K562 (cell line): Measurements from ENCODE around the gene CAPRIN2. TPM values are rescaled to one million over a fixed set of nuclear protein-coding genes. Genes with fewer than 3 reads are reported as not detected.

ENCODE experiments used
- ATAC-seq: fragments of 200-7000 bp; cut with Tn5 transposase; 3 replicates; pipeline ENCODE4 v1.9.1; 2020; ENCODE audit warnings: moderate library complexity
- BruUV-seq: library from RNA; stranded (reverse); fragments of 400-500 nt; replicated peaks from 2 replicates; lab custom pipeline; 2021; lab: Mats Ljungman, UMichigan
- CTCF ChIA-PET: fragments of 300-600 bp; formaldehyde crosslinking; extraction: SDS; loops from one replicate; lab custom pipeline; 2021; ENCODE audit warnings: low intra/inter-chr PET ratio; lab: Yijun Ruan, JAX
- POLR2A ChIA-PET: fragments of 300-600, 350-650 bp; sonication (Branson Sonifier 250); formaldehyde crosslinking; extraction: SDS; loops from one replicate; lab custom pipeline; 2021; ENCODE audit warnings: antibody characterized with exemption, inconsistent platforms; lab: Yijun Ruan, JAX
- DNase-seq, 4 experiments: peaks; one replicate each; pipeline versions ENCODE4 v3.0.0 to v3.0.0-alpha.2; 2011 to 2018; ENCODE audit warnings: low spot score in 3 of 4, mixed read lengths in 3 of 4; ENCODE audit errors: extremely low read depth in 1 of 4
- FAIRE-seq: peaks from 2 replicates; lab custom pipeline; 2011; peaks lifted over from hg19 to GRCh38; lab: Jason Lieb, UNC
- H2AFZ ChIP-seq: 2 replicates; pipeline ENCODE4 v1.6.0; 2011; ENCODE audit warnings: low read depth, low read length, control low read depth, inconsistent platforms
- H3K27ac ChIP-seq: fragments of 200-600 bp; 3 replicates; pipeline ENCODE4 v1.8.0; 2011; ENCODE audit warnings: low read depth, mild to moderate bottlenecking, control low read depth, inconsistent platforms, low read length, moderate library complexity, mixed read lengths; ENCODE audit errors: extremely low read depth
- H3K27me3 ChIP-seq, 2 experiments: fragments of 300-600 bp in 1 of 2; 2 replicates in 1 of 2; 3 replicates in 1 of 2; pipeline versions ENCODE4 v1.6.0 to v1.8.0; 2011; ENCODE audit warnings: inconsistent platforms in 2 of 2, low read length in 2 of 2, mild to moderate bottlenecking in 1 of 2, mixed read lengths in 1 of 2, moderate library complexity in 1 of 2; ENCODE audit not compliant: control insufficient read depth in 2 of 2, insufficient read depth in 2 of 2
- H3K36me3 ChIP-seq: fragments of 300-600 bp; 3 replicates; pipeline ENCODE4 v1.8.0; 2011; ENCODE audit warnings: mild to moderate bottlenecking, low read length, inconsistent platforms; ENCODE audit not compliant: control insufficient read depth, insufficient read depth
- H3K4me1 ChIP-seq, 2 experiments: fragments of 200-600 bp in 1 of 2; replicated peaks in 1 of 2; 2 replicates in 1 of 2; 3 replicates in 1 of 2; pipeline versions ENCODE4 v1.5.1 to v1.8.0; 2011; ENCODE audit warnings: inconsistent platforms in 2 of 2, low read length in 2 of 2, mild to moderate bottlenecking in 1 of 2, mixed read lengths in 1 of 2, moderate library complexity in 1 of 2; ENCODE audit not compliant: control insufficient read depth in 2 of 2, insufficient read depth in 2 of 2
- H3K4me2 ChIP-seq: 2 replicates; pipeline ENCODE4 v1.6.1; 2011; ENCODE audit warnings: low read length, control low read depth, inconsistent platforms, mixed read lengths; ENCODE audit not compliant: insufficient read depth
- H3K4me3 ChIP-seq: fragments of 200-600 bp; sonication (generic), shearing (Covaris generic); 2 replicates; pipeline ENCODE4 v1.5.1; 2016; ENCODE audit warnings: control low read depth, inconsistent platforms
- H3K79me2 ChIP-seq: fragments of 200-600 bp; 3 replicates; pipeline ENCODE4 v1.8.0; 2011; ENCODE audit warnings: low read length, inconsistent platforms; ENCODE audit not compliant: control insufficient read depth, insufficient read depth
- H3K9ac ChIP-seq, 2 experiments: 2 replicates each; pipeline versions ENCODE4 v1.6.0 to v1.6.1; 2011; ENCODE audit warnings: low read depth in 2 of 2, low read length in 2 of 2, control low read depth in 1 of 2, inconsistent platforms in 1 of 2, mild to moderate bottlenecking in 1 of 2, mixed read lengths in 1 of 2; ENCODE audit not compliant: insufficient read depth in 1 of 2
- H3K9me1 ChIP-seq: one replicate; pipeline ENCODE4 v1.6.0; 2011; ENCODE audit warnings: inconsistent platforms, mild to moderate bottlenecking, low read length, moderate library complexity; ENCODE audit not compliant: control insufficient read depth, insufficient read depth
- H3K9me3 ChIP-seq: replicated peaks from 2 replicates; pipeline ENCODE4 v1.5.1; 2011; ENCODE audit warnings: low read depth, low read length, inconsistent platforms; ENCODE audit not compliant: control insufficient read depth, insufficient read depth
- H4K20me1 ChIP-seq: replicated peaks from 2 replicates; pipeline ENCODE4 v1.6.1; 2011; ENCODE audit warnings: low read length, inconsistent platforms, mixed read lengths; ENCODE audit not compliant: control insufficient read depth, insufficient read depth
- CBX2 ChIP-seq: fragments of 200-600 bp; sonication (generic); IDR thresholded peaks from one replicate; pipeline ENCODE4 v1.6.1; 2012; ENCODE audit warnings: mild to moderate bottlenecking, low read length, inconsistent platforms; ENCODE audit not compliant: insufficient read depth, poor library complexity, severe bottlenecking
- ELF4 ChIP-seq: fragments of 450-650 bp; formaldehyde crosslinking; IDR thresholded peaks from 2 replicates; pipeline ENCODE4 v1.4.0; 2022; ENCODE audit warnings: missing genetic modification characterization
- ESRRB ChIP-seq: fragments of 250-450 bp; sonication (Bioruptor Pico); IDR thresholded peaks from 2 replicates; pipeline ENCODE4 v1.5.0; 2020; ENCODE audit warnings: mild to moderate bottlenecking, moderate library complexity, borderline replicate concordance
- GTF2E2 ChIP-seq: fragments of 200-800 bp; sonication (Bioruptor generic); IDR thresholded peaks from 2 replicates; pipeline ENCODE4 v1.6.1; 2016; ENCODE audit warnings: missing genetic modification characterization, missing compliant biosample characterization
- IRF2 ChIP-seq: sonication (generic); formaldehyde crosslinking; IDR thresholded peaks from 2 replicates; pipeline ENCODE4 v1.8.1; 2022; ENCODE audit warnings: mild to moderate bottlenecking, missing genetic modification reagents
- MTA3 ChIP-seq: fragments of 450-650 bp; formaldehyde crosslinking; IDR thresholded peaks from 2 replicates; pipeline ENCODE4 v1.6.1; 2017; ENCODE audit warnings: mild to moderate bottlenecking, borderline replicate concordance
- PCBP2 ChIP-seq: fragments of 200-400 bp; formaldehyde crosslinking; IDR thresholded peaks from 2 replicates; pipeline ENCODE4 v1.6.1; 2018; ENCODE audit warnings: low read length, low read depth, mild to moderate bottlenecking, moderate library complexity; ENCODE audit not compliant: poor library complexity, severe bottlenecking
- TFAM ChIP-seq: fragments of 250-450 bp; sonication (Bioruptor Pico); conservative IDR thresholded peaks from 2 replicates; pipeline ENCODE4 v1.5.0; 2021; ENCODE audit warnings: mild to moderate bottlenecking, moderate library complexity
- ZNF584 ChIP-seq: fragments of 200-800 bp; sonication (Bioruptor generic); IDR thresholded peaks from 2 replicates; pipeline ENCODE4 v1.6.1; 2016; ENCODE audit warnings: low read depth, mild to moderate bottlenecking, missing genetic modification characterization, missing compliant biosample characterization
- WGBS: fragments of 100-300 bp; shearing (Covaris generic); methylation state at CpG from one replicate; pipeline ENCODE4 v1.1.6; 2016; ENCODE audit warnings: low coverage, mixed read lengths; ENCODE audit not compliant: insufficient coverage; ENCODE audit errors: missing lambda C conversion rate; 5-methylcytosine and 5-hydroxymethylcytosine counted together
- in situ Hi-C: fragments of 300-500 bp; cut with MboI; formaldehyde crosslinking; loops from 4 replicates; pipeline ENCODE4 v1.15.0; 2018; ENCODE audit warnings: inconsistent platforms, mixed read lengths
- intact Hi-C: fragments of 100-400 bp; cut with micrococcal nuclease; formaldehyde crosslinking; loops from 2 replicates; pipeline ENCODE4 v1.14.2; 2022
- polyA plus RNA-seq, 8 experiments: library from polyadenylated mRNA; depleted of rRNA in 4 of 8; stranded (reverse) in 5 of 8; unstranded in 3 of 8; fragments of >200 nt; fragmentation: Nextera tagmentation in 2 of 8; fragmentation: Illumina TruSeq in 1 of 8; extraction: Ambion mirVana in 2 of 8; extraction: Trizol in 1 of 8; gene quantifications; 2 replicates each; pipeline versions ENCODE4 v1.2.1 to v1.2.3, GENCODE V29; 2011 to 2014; ENCODE audit warnings: inconsistent platforms in 1 of 8, missing spikeins in 1 of 8
- total RNA-seq, 7 experiments: library from RNA; depleted of rRNA in 6 of 7; stranded (reverse); fragments of >200 nt in 6 of 7; fragmentation: Illumina TruSeq in 2 of 7; extraction: Trizol in 2 of 7; gene quantifications; 2 replicates each; pipeline versions ENCODE4 v1.2.1 to v1.2.3, GENCODE V29; 2011 to 2021; ENCODE audit warnings: low replicate concordance in 1 of 7
- TF ChIP-seq, protein P1 (sequence below): fragments of 250-450 bp; sonication (Bioruptor Pico); IDR thresholded peaks from 2 replicates; pipeline ENCODE4 v1.9.0; 2021; ENCODE audit warnings: mild to moderate bottlenecking
- TF ChIP-seq, protein P2 (sequence below): sonication (generic); formaldehyde crosslinking; IDR thresholded peaks from 2 replicates; pipeline ENCODE4 v1.4.0; 2020; ENCODE audit warnings: mild to moderate bottlenecking, missing genetic modification reagents

Gene CAPRIN2
- total and polyA plus RNA-seq, 9 of the 15 experiments (the other 6 are each of a cell fraction or from before 2014, with no cell fraction given), result 2.3 to 14.5 (median 8.9) TPM

- Histone ChIP-seq H3K27ac (no peak overlapping the region), H4K20me1 (no peaks in the 10 kb centered on the region), H3K9ac (no peak overlapping the region), H3K79me2 (no peaks in the 10 kb centered on the region), H3K9me1 (no peaks in the 10 kb centered on the region), H3K4me3 (no peak overlapping the region), H3K4me2 (no peak overlapping the region), H3K36me3 (no peaks in the 10 kb centered on the region; the same call in 2 of the 3 replicates), H3K27me3 (no peaks in the 10 kb centered on the region), H3K4me1 (no peaks in the 10 kb centered on the region), H2AFZ (no peak overlapping the region), H3K9me3 (no peaks in the 10 kb centered on the region)
- POLR2A ChIA-PET, result no interaction called here
- TF ChIP-seq ZNF584 (CRISPR knock-in tag) (no peak), ESRRB (CRISPR knock-in tag) (no peak), ELF4 (CRISPR knock-in tag) (no peak), CBX2 (no peak), MTA3 (no peak), TFAM (CRISPR knock-in tag) (no peak), IRF2 (CRISPR knock-in tag) (no peak), GTF2E2 (tag) (no peak), PCBP2 (no peak)
- TF ChIP-seq, protein P1, sequence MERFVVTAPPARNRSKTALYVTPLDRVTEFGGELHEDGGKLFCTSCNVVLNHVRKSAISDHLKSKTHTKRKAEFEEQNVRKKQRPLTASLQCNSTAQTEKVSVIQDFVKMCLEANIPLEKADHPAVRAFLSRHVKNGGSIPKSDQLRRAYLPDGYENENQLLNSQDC (CRISPR knock-in tag), result no peak
- TF ChIP-seq, protein P2, sequence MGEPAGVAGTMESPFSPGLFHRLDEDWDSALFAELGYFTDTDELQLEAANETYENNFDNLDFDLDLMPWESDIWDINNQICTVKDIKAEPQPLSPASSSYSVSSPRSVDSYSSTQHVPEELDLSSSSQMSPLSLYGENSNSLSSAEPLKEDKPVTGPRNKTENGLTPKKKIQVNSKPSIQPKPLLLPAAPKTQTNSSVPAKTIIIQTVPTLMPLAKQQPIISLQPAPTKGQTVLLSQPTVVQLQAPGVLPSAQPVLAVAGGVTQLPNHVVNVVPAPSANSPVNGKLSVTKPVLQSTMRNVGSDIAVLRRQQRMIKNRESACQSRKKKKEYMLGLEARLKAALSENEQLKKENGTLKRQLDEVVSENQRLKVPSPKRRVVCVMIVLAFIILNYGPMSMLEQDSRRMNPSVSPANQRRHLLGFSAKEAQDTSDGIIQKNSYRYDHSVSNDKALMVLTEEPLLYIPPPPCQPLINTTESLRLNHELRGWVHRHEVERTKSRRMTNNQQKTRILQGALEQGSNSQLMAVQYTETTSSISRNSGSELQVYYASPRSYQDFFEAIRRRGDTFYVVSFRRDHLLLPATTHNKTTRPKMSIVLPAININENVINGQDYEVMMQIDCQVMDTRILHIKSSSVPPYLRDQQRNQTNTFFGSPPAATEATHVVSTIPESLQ, result no peak
- 59% methylated on average over 2 of the region's 2 CpGs for WGBS
- CTCF ChIA-PET, result no interaction called here
- in situ Hi-C loops, result no loop called here
- no TSS peak for BruUV-seq
- DNase-seq (no peak), FAIRE-seq (no peak), ATAC-seq (no peak)
- intact Hi-C loops, result no loop called here
Measured at GRCh38 chr12:30739020-30739419, 15.7 kb downstream of the CAPRIN2 start.
